Islet of Langerhans (tissue), 1 donor: ENCODE results near the gene BTG4.

Experiments
- FAIRE-seq: peaks from one replicate; lab custom pipeline; 2011; peaks lifted over from hg19 to GRCh38; lab: Jason Lieb, UNC

BTG4 gene

GRCh38 chr11:111490496-111490895, 21.7 kb downstream of the BTG4 start:
- FAIRE-seq: no peak

- no peak for FAIRE-seq
Measured at GRCh38 chr11:111483431-111483830, 28.8 kb downstream of the BTG4 start.

- no peak for FAIRE-seq
Measured at GRCh38 chr11:111479666-111480065, 32.5 kb downstream of the BTG4 start.

- FAIRE-seq: no peak
Measured at GRCh38 chr11:111477898-111478297, 34.3 kb downstream of the BTG4 start.

- FAIRE-seq: no peak
Measured at GRCh38 chr11:111476956-111477355, 35.2 kb downstream of the BTG4 start.

GRCh38 chr11:111476366-111476765, 35.8 kb downstream of the BTG4 start:
- no peak for FAIRE-seq

- no peak for FAIRE-seq
Measured at GRCh38 chr11:111474432-111474831, 37.8 kb downstream of the BTG4 start.

GRCh38 chr11:111472228-111472627, 40.0 kb downstream of the BTG4 start:
- no peak for FAIRE-seq

- FAIRE-seq: no peak
Measured at GRCh38 chr11:111469200-111469599, 43.0 kb downstream of the BTG4 start.

- FAIRE-seq: no peak
Measured at GRCh38 chr11:111466615-111467014, 45.6 kb downstream of the BTG4 start.

- FAIRE-seq: no peak
Measured at GRCh38 chr11:111465400-111465799, 46.8 kb downstream of the BTG4 start.

GRCh38 chr11:111463276-111463675, 48.9 kb downstream of the BTG4 start:
- no peak for FAIRE-seq

GRCh38 chr11:111462329-111462728, 49.9 kb downstream of the BTG4 start:
- FAIRE-seq: no peak

- no peak for FAIRE-seq
Measured at GRCh38 chr11:111461460-111462235, 50.5 kb downstream of the BTG4 start.

GRCh38 chr11:111460856-111461255, 51.3 kb downstream of the BTG4 start:
- no peak for FAIRE-seq

- FAIRE-seq: no peak
Measured at GRCh38 chr11:111460340-111460739, 51.8 kb downstream of the BTG4 start.

GRCh38 chr11:111459506-111460270, 52.5 kb downstream of the BTG4 start:
- no peak for FAIRE-seq

- FAIRE-seq: no peak
Measured at GRCh38 chr11:111457731-111458368, 54.3 kb downstream of the BTG4 start.

- no peak for FAIRE-seq
Measured at GRCh38 chr11:111456859-111457730, 55.1 kb downstream of the BTG4 start.

GRCh38 chr11:111456086-111456858, 55.9 kb downstream of the BTG4 start:
- FAIRE-seq: no peak
